Chondrocyte (in vitro differentiated cells): ENCODE data around the gene ITSN1. TPM values are rescaled to one million over a fixed set of nuclear protein-coding genes. Genes with fewer than 3 reads are reported as not detected.

Experiments
- DNase-seq: peaks from one replicate; pipeline ENCODE4 v3.0.0; 2021; ENCODE audit warnings: mixed read lengths, low spot score
- H3K27ac Mint-ChIP-seq: one replicate; pipeline ENCODE4 v1.8.0; 2021; ENCODE audit warnings: mild to moderate bottlenecking, moderate library complexity, mixed read lengths; ENCODE audit not compliant: unreplicated experiment
- H3K27me3 Mint-ChIP-seq: 2 replicates; pipeline ENCODE4 v1.8.0; 2021; ENCODE audit warnings: low read depth, mixed read lengths
- H3K36me3 Mint-ChIP-seq: 2 replicates; pipeline ENCODE4 v1.8.0; 2021; ENCODE audit warnings: low read depth, mixed read lengths
- H3K4me1 Mint-ChIP-seq: 2 replicates; pipeline ENCODE4 v1.8.0; 2021; ENCODE audit warnings: low read depth, mild to moderate bottlenecking, mixed read lengths
- H3K4me3 Mint-ChIP-seq: one replicate; pipeline ENCODE4 v1.8.0; 2021; ENCODE audit warnings: mild to moderate bottlenecking, moderate library complexity, mixed read lengths; ENCODE audit not compliant: unreplicated experiment
- H3K9me3 Mint-ChIP-seq: 2 replicates; pipeline ENCODE4 v1.8.0; 2021; ENCODE audit warnings: low read depth, mixed read lengths
- total RNA-seq: library from RNA; stranded (reverse); gene quantifications from 3 replicates; pipeline ENCODE4 v1.2.1, GENCODE V29; 2021
- TF ChIP-seq, protein P1 (sequence below): fragments of 200-600 bp; sonication (generic); IDR thresholded peaks from 2 replicates; pipeline ENCODE4 v1.5.0; 2021; ENCODE audit warnings: antibody characterized with exemption, mild to moderate bottlenecking, moderate library complexity

ITSN1 gene
- total RNA-seq, 1 donor from 2014 or later = 29.8 TPM

DNA sequence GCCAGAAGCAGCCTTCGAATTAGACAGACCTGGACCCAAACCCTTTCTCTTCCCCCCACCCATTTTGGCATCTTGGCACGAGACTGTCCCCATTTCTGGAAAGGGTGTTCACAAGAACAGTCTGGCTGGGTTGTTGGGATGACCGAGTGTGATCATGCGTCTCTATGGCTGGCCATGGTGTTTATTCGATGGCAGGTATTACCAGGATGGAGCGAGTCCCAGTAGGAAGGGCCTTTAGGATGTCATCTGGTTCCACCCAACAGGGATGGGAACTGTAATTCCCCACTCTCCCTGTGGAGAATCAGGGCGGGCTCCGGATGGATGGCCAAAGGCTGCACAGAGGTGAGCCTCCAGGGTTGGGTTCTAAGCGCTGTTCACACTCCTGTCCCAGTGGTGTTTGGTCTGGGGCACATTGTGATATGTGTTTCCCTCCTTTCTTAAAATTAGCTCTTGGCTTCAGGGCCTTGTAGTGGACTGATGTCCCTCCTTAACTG, 306.7 kb downstream of the ITSN1 start:
- peaks cover 6% of the 10 kb centered on the region for H3K36me3 Mint-ChIP-seq
- peaks cover 31% of the 10 kb centered on the region for H3K4me1 Mint-ChIP-seq
- TF ChIP-seq, protein P1, sequence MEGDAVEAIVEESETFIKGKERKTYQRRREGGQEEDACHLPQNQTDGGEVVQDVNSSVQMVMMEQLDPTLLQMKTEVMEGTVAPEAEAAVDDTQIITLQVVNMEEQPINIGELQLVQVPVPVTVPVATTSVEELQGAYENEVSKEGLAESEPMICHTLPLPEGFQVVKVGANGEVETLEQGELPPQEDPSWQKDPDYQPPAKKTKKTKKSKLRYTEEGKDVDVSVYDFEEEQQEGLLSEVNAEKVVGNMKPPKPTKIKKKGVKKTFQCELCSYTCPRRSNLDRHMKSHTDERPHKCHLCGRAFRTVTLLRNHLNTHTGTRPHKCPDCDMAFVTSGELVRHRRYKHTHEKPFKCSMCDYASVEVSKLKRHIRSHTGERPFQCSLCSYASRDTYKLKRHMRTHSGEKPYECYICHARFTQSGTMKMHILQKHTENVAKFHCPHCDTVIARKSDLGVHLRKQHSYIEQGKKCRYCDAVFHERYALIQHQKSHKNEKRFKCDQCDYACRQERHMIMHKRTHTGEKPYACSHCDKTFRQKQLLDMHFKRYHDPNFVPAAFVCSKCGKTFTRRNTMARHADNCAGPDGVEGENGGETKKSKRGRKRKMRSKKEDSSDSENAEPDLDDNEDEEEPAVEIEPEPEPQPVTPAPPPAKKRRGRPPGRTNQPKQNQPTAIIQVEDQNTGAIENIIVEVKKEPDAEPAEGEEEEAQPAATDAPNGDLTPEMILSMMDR = no peak
- peaks cover 10% of the 10 kb centered on the region for H3K9me3 Mint-ChIP-seq
- no peak overlapping the region for H3K4me3 Mint-ChIP-seq
- no peak for DNase-seq
- no peaks in the 10 kb centered on the region for H3K27me3 Mint-ChIP-seq
- peak overlapping the region; percentile 22 for H3K27ac Mint-ChIP-seq

Other genes with a start within 250 kb of the ITSN1 start
- gene IFNGR2, start 239.1 kb upstream of the ITSN1 start, total RNA-seq = 58.1 to 58.4 TPM (median 58.3 TPM) in 3 replicates
- gene TMEM50B, start 162.5 kb upstream of the ITSN1 start, total RNA-seq = 26.8 to 31.0 TPM (median 28.7 TPM) in 3 replicates
- gene DNAJC28, start 150.8 kb upstream of the ITSN1 start, total RNA-seq = 2.4 to 3.5 TPM (median 2.6 TPM) in 3 replicates
- gene GART, start 100.4 kb upstream of the ITSN1 start, total RNA-seq = 56.4 to 69.8 TPM (median 58.2 TPM) in 3 replicates
- 216 to 269 TPM (median 220 TPM) in 3 replicates for gene SON, start 99.5 kb upstream of the ITSN1 start, total RNA-seq
- gene DONSON, start 53.8 kb upstream of the ITSN1 start, total RNA-seq = 17.9 to 23.9 TPM (median 18.7 TPM) in 3 replicates
- 30.4 to 39.9 TPM (median 30.7 TPM) in 3 replicates for gene CRYZL1, start 760 bp upstream of the ITSN1 start, total RNA-seq